ENCODE results near the gene GPR135. TPM values are rescaled to one million over a fixed set of nuclear protein-coding genes. Genes with fewer than 3 reads are reported as not detected.

GPR135 gene
- total and polyA plus RNA-seq, 3 experiments from 2014 or later: 0.64 to 0.90 (median 0.73) TPM

DNA sequence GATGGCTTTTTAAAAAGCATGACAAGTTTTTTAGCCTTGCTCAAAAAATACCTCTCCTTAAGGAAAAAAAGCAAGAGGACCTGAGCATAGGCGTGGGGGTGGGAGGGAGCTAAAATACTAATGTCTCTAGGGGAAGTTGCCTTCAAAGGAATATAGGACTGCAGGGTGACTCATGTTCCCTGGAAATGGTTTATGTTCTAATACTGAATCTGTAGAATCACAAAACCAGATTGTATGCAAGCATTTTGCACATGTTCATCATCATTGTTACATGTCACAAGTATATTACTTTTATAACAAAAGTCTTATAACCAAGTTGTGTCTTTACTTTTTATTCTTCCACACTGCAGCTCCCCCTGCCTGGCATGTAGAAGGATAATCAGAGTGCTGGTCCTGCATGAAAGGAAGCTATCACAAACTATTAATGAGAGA, 36.6 kb downstream of the GPR135 start:
- no peaks in the 10 kb centered on the region for H3K27me3 ChIP-seq (ENCODE audit: insufficient read depth, low read length, poor library complexity, severe bottlenecking)
- H3K9me3 Mint-ChIP-seq: no peaks in the 10 kb centered on the region
- no peak for DNase-seq
- no peak overlapping the region for H3K27ac Mint-ChIP-seq
- no peak overlapping the region for H3K27ac ChIP-seq (ENCODE audit: low read depth, low read length)
- no peaks in the 10 kb centered on the region for H3K4me1 ChIP-seq (ENCODE audit: insufficient read depth, low read length)
- peaks cover 4 to 11% of the 10 kb centered on the region in 2 donors for H3K27me3 Mint-ChIP-seq
- no peaks in the 10 kb centered on the region for H3K4me1 Mint-ChIP-seq
- ChIA-PET POLR2A (interaction anchor here (0.5 to 0.7 kb wide), 2 partner anchors 9 to 15 kb away, joined by 3 read pairs; no protein-coding TSS in a partner anchor), CTCF (interaction anchor here (1.8 kb wide), 1 partner anchor 10 kb away, joined by 4 read pairs; no protein-coding TSS in a partner anchor)
- no peaks in the 10 kb centered on the region for H3K36me3 ChIP-seq (ENCODE audit: insufficient read depth, low read length)
- H3K36me3 Mint-ChIP-seq: no peaks in the 10 kb centered on the region
- no peak overlapping the region for H3K4me3 Mint-ChIP-seq
- H3K4me3 ChIP-seq (ENCODE audit: low read length): no peak overlapping the region
- no peaks in the 10 kb centered on the region for H3K9me3 ChIP-seq (ENCODE audit: low read length)

DNA sequence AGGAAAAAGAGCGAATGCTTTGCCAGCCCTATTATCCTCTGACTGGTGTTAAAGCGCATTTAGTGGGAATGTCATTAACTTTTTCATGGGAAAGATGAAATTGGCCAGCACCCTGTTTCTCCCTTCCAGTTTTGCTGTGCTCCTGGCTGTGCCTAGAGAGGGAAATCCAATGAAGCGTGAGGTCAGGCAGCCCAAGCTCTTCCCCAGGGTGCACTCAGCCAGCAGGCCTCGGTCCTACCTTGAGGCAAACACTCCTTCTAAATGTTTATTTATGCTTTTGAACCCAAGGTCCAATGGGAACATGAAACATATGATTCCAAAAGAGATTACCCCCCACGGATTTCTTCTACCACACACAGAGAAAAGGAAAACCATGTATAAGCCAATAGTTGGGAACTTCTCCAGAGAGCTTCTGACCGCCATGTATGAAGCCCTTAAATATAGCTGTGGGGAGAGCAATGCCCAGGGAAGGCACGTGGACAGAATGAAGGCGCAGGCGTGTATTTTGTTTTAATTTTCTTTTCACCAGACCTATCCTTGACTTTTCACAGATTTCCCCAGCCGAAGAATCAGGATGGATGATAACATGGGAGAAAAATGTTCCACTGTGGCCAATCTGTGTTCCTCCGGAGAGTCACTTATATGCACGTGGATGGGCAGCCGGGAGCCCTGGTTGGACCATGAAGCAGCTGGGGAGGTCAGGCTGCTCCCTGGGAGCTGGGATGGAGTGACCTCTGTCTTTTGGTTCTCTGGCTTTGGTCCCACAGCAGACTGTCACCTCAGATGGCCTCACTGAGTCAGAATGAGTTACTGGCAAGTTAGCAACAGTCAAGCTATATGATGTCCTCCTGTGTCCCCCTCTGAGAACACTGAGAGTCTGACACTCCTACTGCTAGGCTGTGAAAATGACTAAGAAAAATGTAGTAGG, 37.3 kb downstream of the GPR135 start:
- Histone ChIP-seq H3K27ac (ENCODE audit: low read depth, low read length) (no peak overlapping the region), H3K27me3 (ENCODE audit: insufficient read depth, low read length, poor library complexity, severe bottlenecking) (no peaks in the 10 kb centered on the region), H3K4me1 (ENCODE audit: insufficient read depth, low read length) (no peaks in the 10 kb centered on the region), H3K9me3 (ENCODE audit: low read length) (no peaks in the 10 kb centered on the region), H3K36me3 (ENCODE audit: insufficient read depth, low read length) (no peaks in the 10 kb centered on the region), H3K4me3 (ENCODE audit: low read length) (no peak overlapping the region)
- no peaks in the 10 kb centered on the region for H3K4me1 Mint-ChIP-seq
- H3K36me3 Mint-ChIP-seq: no peaks in the 10 kb centered on the region
- peaks cover 4 to 11% of the 10 kb centered on the region in 2 donors for H3K27me3 Mint-ChIP-seq
- no peaks in the 10 kb centered on the region for H3K9me3 Mint-ChIP-seq
- peak overlapping the region in 1 of 8 donors; percentile 43 for H3K27ac Mint-ChIP-seq
- DNase-seq: no peak
- H3K4me3 Mint-ChIP-seq: no peak overlapping the region
- ChIA-PET POLR2A (interaction anchor here (0.5 kb wide), 1 partner anchor 16 kb away, joined by 3 read pairs; no protein-coding TSS in a partner anchor), CTCF (interaction anchor here (1.8 kb wide), 1 partner anchor 11 kb away, joined by 4 read pairs; no protein-coding TSS in a partner anchor)

DNA sequence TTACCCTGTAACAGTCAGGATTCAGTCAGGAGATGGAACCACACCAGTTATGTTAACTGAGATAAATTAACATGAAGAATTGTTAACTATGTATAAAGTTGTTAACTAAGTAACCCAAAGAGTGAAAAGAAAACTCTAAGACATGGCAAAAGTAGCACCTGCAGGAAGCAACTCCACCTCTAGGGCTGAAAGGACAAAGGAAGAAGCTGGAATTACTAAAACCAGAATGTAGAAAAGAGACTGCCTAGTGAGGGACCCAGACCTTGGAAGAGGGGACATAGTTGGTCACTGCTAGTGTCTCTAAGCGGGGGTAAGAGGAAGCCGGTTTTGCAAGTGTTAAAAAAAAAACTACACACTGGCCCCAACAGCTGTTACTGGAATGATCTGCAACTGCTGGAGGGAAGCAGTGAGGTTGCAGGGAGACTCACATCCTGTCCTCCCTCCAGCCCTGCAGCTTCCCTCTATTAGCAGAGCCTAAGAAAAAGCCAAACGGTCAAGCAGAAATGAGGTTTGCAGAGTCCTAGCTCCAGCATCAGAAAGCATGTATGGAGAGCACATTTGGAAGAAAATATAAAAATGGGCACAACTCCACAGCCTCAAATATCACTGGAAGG, 39.8 kb downstream of the GPR135 start:
- Histone ChIP-seq H3K4me3 (ENCODE audit: low read length) (no peak overlapping the region), H3K27me3 (ENCODE audit: insufficient read depth, low read length, poor library complexity, severe bottlenecking) (no peaks in the 10 kb centered on the region), H3K4me1 (ENCODE audit: insufficient read depth, low read length) (no peaks in the 10 kb centered on the region), H3K36me3 (ENCODE audit: insufficient read depth, low read length) (no peaks in the 10 kb centered on the region), H3K27ac (ENCODE audit: low read depth, low read length) (no peak overlapping the region), H3K9me3 (ENCODE audit: low read length) (no peaks in the 10 kb centered on the region)
- no peak overlapping the region for H3K27ac Mint-ChIP-seq
- H3K27me3 Mint-ChIP-seq: peaks cover 4 to 17% of the 10 kb centered on the region in 2 donors
- ChIA-PET POLR2A (no interaction called here), CTCF (no interaction called here)
- H3K4me1 Mint-ChIP-seq: no peaks in the 10 kb centered on the region
- no peaks in the 10 kb centered on the region for H3K36me3 Mint-ChIP-seq
- no peak overlapping the region for H3K4me3 Mint-ChIP-seq
- DNase-seq: no peak
- H3K9me3 Mint-ChIP-seq: no peaks in the 10 kb centered on the region

DNA sequence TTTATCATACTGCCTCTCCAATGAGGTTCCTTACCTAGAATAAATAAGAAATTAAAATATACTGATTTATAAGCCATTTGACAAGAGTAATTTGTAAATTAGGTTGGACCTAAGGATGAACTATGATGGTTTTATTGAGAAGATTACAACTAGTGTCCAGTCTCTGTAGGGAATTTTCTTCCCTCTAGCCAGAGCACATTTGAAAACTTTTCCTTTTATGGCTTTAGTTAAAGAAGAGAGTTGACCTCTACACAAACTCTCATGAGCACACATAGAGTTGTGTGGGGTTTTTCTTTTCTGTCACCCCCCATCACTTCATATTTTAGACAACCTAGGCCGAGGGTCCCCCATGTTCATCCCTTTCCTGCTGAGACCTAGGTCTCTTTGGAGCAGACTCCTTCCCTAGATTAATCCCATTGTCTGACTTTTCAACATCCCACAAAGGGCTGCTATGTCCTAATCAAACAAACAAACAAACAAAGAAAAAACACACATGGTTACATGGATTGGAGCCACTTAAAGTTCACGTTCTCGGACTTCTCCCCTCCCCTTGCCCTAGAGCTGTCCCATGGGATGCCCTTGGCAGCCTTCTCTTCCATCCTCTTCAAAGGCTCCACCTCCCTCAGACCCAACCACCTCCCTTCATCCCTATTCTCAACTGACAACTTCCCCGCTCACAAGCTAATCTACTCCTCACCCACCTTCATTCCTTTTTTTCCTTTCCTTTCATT, 40.7 kb downstream of the GPR135 start:
- H3K4me3 ChIP-seq (ENCODE audit: low read length): no peak overlapping the region
- no peaks in the 10 kb centered on the region for H3K9me3 Mint-ChIP-seq
- H3K36me3 ChIP-seq (ENCODE audit: insufficient read depth, low read length): no peaks in the 10 kb centered on the region
- no peak overlapping the region for H3K4me3 Mint-ChIP-seq
- CTCF ChIA-PET: no interaction called here
- POLR2A ChIA-PET: no interaction called here
- peaks cover 2 to 18% of the 10 kb centered on the region in 2 donors for H3K27me3 Mint-ChIP-seq
- no peak overlapping the region for H3K27ac Mint-ChIP-seq
- DNase-seq: no peak
- no peaks in the 10 kb centered on the region for H3K27me3 ChIP-seq (ENCODE audit: insufficient read depth, low read length, poor library complexity, severe bottlenecking)
- no peaks in the 10 kb centered on the region for H3K4me1 Mint-ChIP-seq
- no peak overlapping the region for H3K27ac ChIP-seq (ENCODE audit: low read depth, low read length)
- H3K9me3 ChIP-seq (ENCODE audit: low read length): no peaks in the 10 kb centered on the region
- no peaks in the 10 kb centered on the region for H3K36me3 Mint-ChIP-seq
- no peaks in the 10 kb centered on the region for H3K4me1 ChIP-seq (ENCODE audit: insufficient read depth, low read length)

DNA sequence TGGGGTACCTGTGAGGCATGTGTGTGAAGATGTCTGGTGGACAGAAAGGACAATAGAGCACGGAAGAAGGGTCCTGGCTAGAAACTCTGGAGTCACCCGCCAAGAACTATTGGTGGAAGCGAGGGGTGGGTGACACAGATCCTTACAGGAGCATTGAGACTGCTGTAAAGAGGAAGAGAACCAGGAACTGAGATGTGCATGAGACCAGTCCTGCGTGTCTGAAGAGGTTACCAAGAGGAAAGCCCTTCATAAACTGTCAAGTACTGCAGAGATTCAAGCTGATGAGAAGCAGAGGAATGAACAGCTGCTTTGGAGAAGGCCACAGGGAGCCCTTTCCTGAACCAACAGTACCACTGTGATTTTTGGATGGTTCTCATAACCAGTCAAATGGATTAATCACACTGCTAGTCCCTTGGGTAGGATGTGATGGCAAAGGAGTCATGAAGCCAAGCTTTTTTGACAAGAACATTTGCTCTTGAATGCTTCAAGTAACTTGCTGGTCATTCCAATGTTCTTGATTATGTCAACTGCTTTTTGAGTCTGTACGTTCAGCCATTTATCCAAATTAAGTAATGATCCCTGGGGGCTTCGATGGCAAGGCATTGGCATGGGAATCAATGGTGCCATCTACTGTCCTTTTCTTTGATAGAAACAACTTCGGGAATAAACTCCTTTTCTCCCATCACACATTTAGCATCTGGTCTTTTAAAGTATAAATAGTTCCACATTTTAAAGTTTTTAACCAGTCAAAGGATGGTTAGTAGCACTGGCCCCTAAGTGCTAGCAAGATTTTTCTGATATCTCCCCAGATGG, 42.9 kb downstream of the GPR135 start:
- Mint-ChIP-seq H3K4me1 (no peaks in the 10 kb centered on the region), H3K4me3 (no peak overlapping the region), H3K27ac (no peak overlapping the region), H3K36me3 (no peaks in the 10 kb centered on the region), H3K27me3 (peaks cover 2 to 27% of the 10 kb centered on the region in 2 donors), H3K9me3 (no peaks in the 10 kb centered on the region)
- POLR2A ChIA-PET: no interaction called here
- Histone ChIP-seq H3K4me1 (ENCODE audit: insufficient read depth, low read length) (no peaks in the 10 kb centered on the region), H3K27ac (ENCODE audit: low read depth, low read length) (no peak overlapping the region), H3K4me3 (ENCODE audit: low read length) (no peak overlapping the region), H3K36me3 (ENCODE audit: insufficient read depth, low read length) (no peaks in the 10 kb centered on the region), H3K27me3 (ENCODE audit: insufficient read depth, low read length, poor library complexity, severe bottlenecking) (no peaks in the 10 kb centered on the region), H3K9me3 (ENCODE audit: low read length) (no peaks in the 10 kb centered on the region)
- no peak for DNase-seq
- CTCF ChIA-PET: no interaction called here

DNA sequence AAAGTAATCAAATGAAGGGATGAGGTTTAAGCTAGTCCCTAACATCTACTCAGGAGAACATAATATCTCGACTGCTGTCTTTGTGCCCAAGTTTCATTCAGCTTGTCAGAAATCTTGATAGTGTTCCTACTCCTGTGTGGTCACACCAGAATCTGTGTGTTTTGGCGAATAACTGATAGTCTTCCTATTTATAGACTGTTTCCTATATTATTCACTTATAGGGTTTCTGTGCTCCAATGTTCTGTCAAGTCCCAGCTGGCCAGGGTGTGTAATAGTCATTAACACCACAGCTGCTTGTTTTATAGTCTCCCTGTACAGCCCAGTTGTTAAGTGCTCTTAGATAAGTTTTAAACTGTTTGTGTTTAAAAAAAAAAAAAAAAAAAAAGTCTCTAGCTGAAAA, 45.9 kb downstream of the GPR135 start:
- ChIA-PET POLR2A (interaction anchor here (0.6 kb wide), 1 partner anchor 10 kb away, joined by 3 read pairs; no protein-coding TSS in a partner anchor), CTCF (no interaction called here)
- Histone ChIP-seq H3K27me3 (ENCODE audit: insufficient read depth, low read length, poor library complexity, severe bottlenecking) (no peaks in the 10 kb centered on the region), H3K27ac (ENCODE audit: low read depth, low read length) (no peak overlapping the region), H3K4me1 (ENCODE audit: insufficient read depth, low read length) (no peaks in the 10 kb centered on the region), H3K9me3 (ENCODE audit: low read length) (no peaks in the 10 kb centered on the region), H3K4me3 (ENCODE audit: low read length) (no peak overlapping the region), H3K36me3 (ENCODE audit: insufficient read depth, low read length) (no peaks in the 10 kb centered on the region)
- no peak overlapping the region for H3K4me3 Mint-ChIP-seq
- H3K27me3 Mint-ChIP-seq: peaks cover 0 to 16% of the 10 kb centered on the region in 2 donors
- H3K36me3 Mint-ChIP-seq: no peaks in the 10 kb centered on the region
- H3K27ac Mint-ChIP-seq: peak overlapping the region in 1 of 8 donors; percentile 17
- no peaks in the 10 kb centered on the region for H3K4me1 Mint-ChIP-seq
- no peaks in the 10 kb centered on the region for H3K9me3 Mint-ChIP-seq
- DNase-seq: no peak

DNA sequence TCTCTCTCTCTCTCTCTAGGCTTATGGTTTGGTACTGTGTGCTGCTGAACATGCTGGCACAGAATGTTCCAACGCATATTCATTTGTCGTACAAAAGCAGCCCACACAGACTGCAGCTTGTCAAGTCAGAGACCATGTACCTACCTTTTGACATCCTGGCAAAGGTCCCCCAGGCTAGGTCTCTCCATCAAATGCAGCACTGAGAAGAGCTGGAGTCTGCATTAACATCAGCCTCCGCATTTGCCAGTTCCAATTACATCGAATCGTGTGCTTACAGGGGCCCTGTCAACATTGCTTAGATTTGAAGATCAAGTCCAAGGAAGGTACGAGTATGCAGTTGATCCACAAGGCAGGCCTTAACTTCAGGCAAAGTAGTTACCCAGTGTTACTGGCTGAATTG, 47.9 kb downstream of the GPR135 start:
- H3K4me1 ChIP-seq (ENCODE audit: insufficient read depth, low read length): no peaks in the 10 kb centered on the region

More for the DNA sequence above, 47.9 kb downstream of the GPR135 start:
- DNase-seq: no peak
- H3K4me1 Mint-ChIP-seq: no peaks in the 10 kb centered on the region
- H3K27ac ChIP-seq (ENCODE audit: low read depth, low read length): no peak overlapping the region
- no peak overlapping the region for H3K4me3 ChIP-seq (ENCODE audit: low read length)
- no peak overlapping the region for H3K4me3 Mint-ChIP-seq
- H3K27me3 Mint-ChIP-seq: peaks cover 2 to 16% of the 10 kb centered on the region in 2 donors
- peaks cover 0 to 3% (median 0%) of the 10 kb centered on the region in 5 donors for H3K9me3 Mint-ChIP-seq
- no peaks in the 10 kb centered on the region for H3K27me3 ChIP-seq (ENCODE audit: insufficient read depth, low read length, poor library complexity, severe bottlenecking)
- H3K36me3 ChIP-seq (ENCODE audit: insufficient read depth, low read length): no peaks in the 10 kb centered on the region
- CTCF ChIA-PET: no interaction called here
- POLR2A ChIA-PET: no interaction called here
- H3K27ac Mint-ChIP-seq: no peak overlapping the region
- no peaks in the 10 kb centered on the region for H3K9me3 ChIP-seq (ENCODE audit: low read length)
- H3K36me3 Mint-ChIP-seq: peaks cover 0 to 2% (median 0%) of the 10 kb centered on the region in 3 donors

Data from CD8-positive, alpha-beta memory T cell (primary cell).